Measurements from ENCODE around the gene TAB2.

DNA sequence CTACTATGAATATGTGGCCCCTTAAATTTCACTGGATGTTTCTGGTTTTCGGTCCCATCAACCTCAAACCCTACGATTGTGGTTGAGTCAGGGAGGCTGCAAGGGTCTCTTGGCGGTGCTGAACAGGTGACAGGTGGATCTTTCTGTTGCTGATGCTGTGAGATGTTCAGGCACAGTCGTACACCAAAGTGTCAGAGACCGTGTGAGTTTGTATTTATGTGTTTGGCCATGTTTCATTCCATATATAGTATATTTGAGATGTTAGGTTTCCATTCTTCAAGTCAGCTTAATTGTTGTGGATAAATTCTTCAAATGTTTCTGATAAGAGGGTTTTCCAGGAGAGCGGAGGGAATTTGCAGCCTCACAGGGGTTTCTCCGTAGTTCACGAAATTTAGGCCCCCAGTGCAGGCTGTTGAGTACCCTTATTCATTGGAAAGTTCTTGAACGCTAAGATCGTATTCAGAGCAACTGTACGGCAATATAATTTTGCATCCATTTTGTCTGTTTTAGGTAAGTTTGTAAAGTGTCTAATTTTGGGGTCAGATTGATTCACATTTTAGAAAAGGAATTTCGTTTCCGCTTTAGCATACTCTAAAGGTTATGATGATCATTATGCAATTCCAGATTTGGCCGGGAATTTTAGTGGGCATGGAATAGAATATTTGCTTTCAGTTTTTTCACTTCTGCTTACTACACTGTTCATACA lies 1.2 kb downstream of the TAB2 start:
- no peak for TF ChIP-seq ZNF274 (IDR thresholded peaks at IDR 0.05; ENCODE audit: low read depth, low read length)
- no peak for TF ChIP-seq SUZ12 (IDR thresholded peaks at IDR 0.05; ENCODE audit: extremely low read depth, insufficient read depth, insufficient read length)
- no peak for TF ChIP-seq YY1 (IDR thresholded peaks at IDR 0.05; ENCODE audit: insufficient read depth, insufficient read length)
